Muscle layer of duodenum (tissue), 2 donors: ENCODE results near the gene KRTAP13-2.

Experiments used
- H3K27ac ChIP-seq: one replicate; pipeline ENCODE4 v1.7.0; 2013; ENCODE audit warnings: mild to moderate bottlenecking, low read length
- H3K27me3 ChIP-seq: one replicate; pipeline ENCODE4 v1.7.0; 2013; ENCODE audit warnings: low read depth, mild to moderate bottlenecking, control low read depth, low read length
- H3K36me3 ChIP-seq, 2 donors: one replicate each; pipeline ENCODE4 v1.7.0; 2013; ENCODE audit warnings: low read length in 2 of 2, control low read depth in 1 of 2, mild to moderate bottlenecking in 1 of 2; ENCODE audit not compliant: insufficient read depth in 2 of 2, control insufficient read depth in 1 of 2
- H3K4me1 ChIP-seq, 2 donors: one replicate each; pipeline ENCODE4 v1.7.0; 2013; ENCODE audit warnings: low read length in 2 of 2, mild to moderate bottlenecking in 2 of 2, control low read depth in 1 of 2, moderate library complexity in 1 of 2; ENCODE audit not compliant: insufficient read depth in 2 of 2, control insufficient read depth in 1 of 2
- H3K4me3 ChIP-seq, 2 donors: one replicate each; pipeline ENCODE4 v1.7.0; 2013; ENCODE audit warnings: low read length in 2 of 2, low read depth in 1 of 2, mild to moderate bottlenecking in 1 of 2
- H3K9me3 ChIP-seq, 2 donors: one replicate each; pipeline ENCODE4 v1.7.0; 2013; ENCODE audit warnings: low read length in 2 of 2, control low read depth in 1 of 2, mild to moderate bottlenecking in 1 of 2; ENCODE audit not compliant: control insufficient read depth in 1 of 2
- donor health status: healthy.

The KRTAP13-2 gene

GRCh38 chr21:30345014-30345413, 27.1 kb downstream of the KRTAP13-2 start:
- Histone ChIP-seq H3K27ac (no peak overlapping the region), H3K36me3 (no peaks in the 10 kb centered on the region), H3K4me1 (no peaks in the 10 kb centered on the region), H3K4me3 (no peak overlapping the region), H3K9me3 (no peaks in the 10 kb centered on the region), H3K27me3 (no peaks in the 10 kb centered on the region)

DNA sequence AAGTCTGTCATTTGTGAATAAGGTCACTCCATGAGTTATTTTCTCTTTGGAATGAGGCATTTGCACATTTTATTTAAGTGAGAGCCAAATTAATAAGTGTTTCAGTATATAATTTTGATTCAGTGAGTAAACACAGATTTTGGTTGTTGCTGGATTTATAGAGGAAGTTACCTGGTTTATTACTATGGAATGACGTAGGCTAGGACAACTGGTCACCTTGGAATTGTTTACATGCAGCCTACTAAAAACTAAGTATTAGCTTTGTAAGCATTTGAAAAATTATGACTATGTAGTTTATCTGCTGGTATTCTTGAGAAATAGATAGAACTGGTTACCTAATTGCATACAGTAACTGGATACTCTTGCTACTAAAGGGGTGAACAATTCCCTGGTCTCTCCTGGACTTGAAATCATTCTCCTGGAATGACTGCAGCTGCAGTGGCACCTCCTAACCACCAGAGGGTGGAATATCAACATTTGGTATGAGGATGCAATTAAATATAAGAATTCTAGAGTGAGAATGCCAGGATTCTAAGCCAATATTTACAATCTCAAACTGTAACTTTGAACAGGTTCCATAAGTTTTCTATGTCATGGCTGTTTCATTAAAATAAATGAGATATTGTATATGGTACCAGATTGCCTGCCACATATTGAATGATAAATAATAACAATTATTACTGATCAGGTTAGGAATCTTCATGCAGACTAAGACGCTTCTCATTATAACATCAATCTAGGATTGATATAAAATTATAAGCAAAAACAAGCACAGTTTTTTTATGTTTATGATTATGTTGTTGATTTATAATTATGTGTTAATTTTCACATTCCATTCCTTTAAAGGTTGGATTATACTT, 31.1 kb downstream of the KRTAP13-2 start:
- Histone ChIP-seq H3K36me3 (no peaks in the 10 kb centered on the region), H3K4me1 (no peaks in the 10 kb centered on the region), H3K9me3 (no peaks in the 10 kb centered on the region), H3K27ac (no peak overlapping the region), H3K27me3 (no peaks in the 10 kb centered on the region), H3K4me3 (no peak overlapping the region)

- no peak overlapping the region for H3K4me3 ChIP-seq
Measured at GRCh38 chr21:30338717-30339116, 33.4 kb downstream of the KRTAP13-2 start.

DNA sequence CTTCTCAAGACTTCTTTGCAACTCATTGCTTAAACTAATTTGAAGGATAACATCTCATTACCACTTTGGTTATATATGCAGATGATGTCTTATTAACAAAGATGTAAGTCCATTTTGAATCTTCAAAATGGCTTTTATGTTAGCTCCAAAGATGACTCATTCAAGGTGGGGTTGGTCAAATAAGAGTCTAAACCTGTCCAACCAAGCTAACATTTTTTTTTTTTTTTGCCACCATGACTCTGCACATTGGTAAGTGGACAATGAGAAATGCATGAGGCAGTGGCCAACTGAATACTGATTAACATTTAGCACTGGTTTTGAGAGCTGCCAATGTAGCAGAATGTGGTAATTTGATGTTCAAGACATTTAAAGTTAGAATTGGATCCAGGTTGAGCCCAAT, 34.3 kb downstream of the KRTAP13-2 start:
- H3K4me3 ChIP-seq = no peak overlapping the region
- H3K27ac ChIP-seq = no peak overlapping the region
- no peaks in the 10 kb centered on the region for H3K27me3 ChIP-seq
- no peaks in the 10 kb centered on the region for H3K36me3 ChIP-seq
- no peaks in the 10 kb centered on the region for H3K9me3 ChIP-seq
- H3K4me1 ChIP-seq = no peaks in the 10 kb centered on the region

More at GRCh38 chr21:30338717-30339116, 33.4 kb downstream of the KRTAP13-2 start:
- no peaks in the 10 kb centered on the region for H3K4me1 ChIP-seq
- no peak overlapping the region for H3K27ac ChIP-seq
- no peaks in the 10 kb centered on the region for H3K9me3 ChIP-seq
- H3K36me3 ChIP-seq = no peaks in the 10 kb centered on the region
- no peaks in the 10 kb centered on the region for H3K27me3 ChIP-seq

DNA sequence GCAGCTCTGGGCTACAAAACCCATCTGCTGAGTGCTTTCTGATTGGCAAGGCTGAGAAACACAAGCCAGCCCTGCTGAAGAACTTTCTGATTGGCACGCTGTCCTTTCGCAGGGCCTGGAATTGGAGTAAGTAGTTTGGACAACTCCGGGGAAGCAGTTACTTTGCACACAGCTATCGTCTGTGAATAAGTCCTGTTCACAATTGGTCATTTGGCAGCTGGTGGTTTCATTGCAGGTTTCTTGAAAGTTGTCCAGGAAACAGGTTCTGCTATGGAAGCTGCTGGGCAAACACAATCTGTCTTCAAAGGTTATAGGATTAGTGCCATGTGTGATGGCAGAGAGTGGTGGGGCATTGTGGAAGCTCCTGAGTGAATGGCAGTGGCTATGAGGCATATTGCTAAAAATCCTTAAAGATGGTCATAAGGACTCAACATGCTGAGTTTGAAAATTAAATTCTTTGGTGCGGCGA, 34.8 kb downstream of the KRTAP13-2 start, which contains the start of gene KRTAP27-1:
KRTAP27-1 (minus strand) TSS at position 419 of the 469 bp plus-strand sequence; CDS start at position 393, 26 bp downstream.
- H3K4me1 ChIP-seq = no peaks in the 10 kb centered on the region
- H3K4me3 ChIP-seq = no peak within 1 kb of the TSS
- H3K36me3 ChIP-seq = no peaks in the 10 kb centered on the region
- H3K9me3 ChIP-seq = no peaks in the 10 kb centered on the region
- H3K27me3 ChIP-seq = no peaks in the 10 kb centered on the region
- H3K27ac ChIP-seq = no peak within 1 kb of the TSS

- no peak overlapping the region for H3K27ac ChIP-seq
- no peak overlapping the region for H3K4me3 ChIP-seq
- no peaks in the 10 kb centered on the region for H3K27me3 ChIP-seq
- H3K9me3 ChIP-seq = no peaks in the 10 kb centered on the region
- H3K4me1 ChIP-seq = no peaks in the 10 kb centered on the region
- no peaks in the 10 kb centered on the region for H3K36me3 ChIP-seq
Measured at GRCh38 chr21:30336596-30336995, 35.5 kb downstream of the KRTAP13-2 start.

DNA sequence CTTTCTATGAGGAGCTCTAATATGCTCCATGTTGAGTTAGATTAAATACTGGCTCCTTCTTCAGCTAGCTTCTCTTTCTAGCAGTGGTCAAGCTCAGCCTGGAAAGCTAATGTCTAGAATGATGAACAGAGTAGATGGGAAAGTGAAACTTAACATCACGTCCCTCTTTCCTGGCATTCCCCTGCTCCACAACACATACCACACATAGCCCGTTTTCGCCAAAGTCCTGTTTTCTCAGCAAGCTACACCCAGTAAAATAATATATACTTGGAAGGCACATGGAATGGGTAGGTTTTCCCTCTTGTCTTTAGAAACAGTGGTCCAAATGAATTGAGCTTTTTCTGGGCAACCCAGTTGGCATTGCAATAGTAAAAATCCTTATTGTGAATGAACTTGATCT, 38.3 kb downstream of the KRTAP13-2 start:
- Histone ChIP-seq H3K27me3 (no peaks in the 10 kb centered on the region), H3K4me1 (no peaks in the 10 kb centered on the region), H3K4me3 (no peak overlapping the region), H3K36me3 (no peaks in the 10 kb centered on the region), H3K27ac (no peak overlapping the region), H3K9me3 (no peaks in the 10 kb centered on the region)

DNA sequence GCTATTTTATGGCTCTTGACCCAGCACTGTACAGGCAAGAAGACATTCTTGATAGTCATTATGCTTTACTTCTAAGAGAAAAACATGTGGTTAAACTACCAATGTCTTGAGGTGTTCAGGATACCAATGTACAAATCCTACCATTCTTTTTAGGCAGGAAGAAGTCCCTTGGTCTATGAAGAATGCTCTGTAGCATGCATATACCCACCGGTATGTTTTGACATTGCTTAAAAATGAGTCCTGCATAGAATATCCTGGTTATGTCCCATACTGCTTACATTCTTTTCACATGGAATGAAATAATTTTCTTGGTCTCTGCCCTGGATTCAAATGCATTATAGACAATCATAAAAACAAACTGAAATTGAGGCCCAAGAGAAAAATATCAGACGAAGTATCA, 39.4 kb downstream of the KRTAP13-2 start:
- Histone ChIP-seq H3K27ac (no peak overlapping the region), H3K9me3 (no peaks in the 10 kb centered on the region), H3K36me3 (no peaks in the 10 kb centered on the region)

DNA sequence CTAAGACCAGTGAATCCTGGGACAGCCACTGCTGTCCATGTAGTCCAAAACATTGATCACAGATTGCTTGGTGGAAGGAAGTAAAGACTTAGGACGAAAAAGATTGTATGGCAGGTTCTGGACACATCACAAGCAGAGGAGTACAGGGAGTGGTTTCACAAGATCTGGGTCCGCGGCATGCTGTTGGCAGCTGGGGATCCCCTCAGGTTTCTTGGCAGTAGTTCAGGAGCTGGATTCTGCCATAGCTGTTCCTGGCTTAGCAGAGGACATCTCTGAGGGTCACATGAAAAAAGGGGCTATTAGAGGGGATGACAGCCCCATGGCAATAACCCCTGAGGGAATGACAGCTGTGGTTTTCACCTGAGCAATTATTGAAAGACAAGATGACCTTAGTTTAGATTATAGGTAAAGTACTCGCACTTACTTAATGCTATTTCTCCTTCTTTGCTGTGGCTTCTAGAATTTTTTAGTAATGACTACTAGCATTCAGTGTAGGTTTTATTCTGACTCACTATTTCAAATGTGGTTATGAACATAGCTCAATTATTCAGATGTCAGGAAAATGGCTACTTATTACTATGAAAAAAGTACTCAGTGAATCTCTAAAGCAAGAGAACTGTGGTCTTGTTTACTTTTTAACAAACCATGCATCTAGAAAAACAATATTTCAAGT, 42.7 kb downstream of the KRTAP13-2 start:
- Histone ChIP-seq H3K4me3 (no peak overlapping the region), H3K36me3 (no peaks in the 10 kb centered on the region), H3K27me3 (no peaks in the 10 kb centered on the region), H3K4me1 (no peaks in the 10 kb centered on the region), H3K9me3 (peaks cover 0 to 8% of the 10 kb centered on the region in 2 donors), H3K27ac (no peak overlapping the region)

More for the DNA sequence above, 39.4 kb downstream of the KRTAP13-2 start:
- Histone ChIP-seq H3K27me3 (no peaks in the 10 kb centered on the region), H3K4me3 (no peak overlapping the region), H3K4me1 (no peaks in the 10 kb centered on the region)

DNA sequence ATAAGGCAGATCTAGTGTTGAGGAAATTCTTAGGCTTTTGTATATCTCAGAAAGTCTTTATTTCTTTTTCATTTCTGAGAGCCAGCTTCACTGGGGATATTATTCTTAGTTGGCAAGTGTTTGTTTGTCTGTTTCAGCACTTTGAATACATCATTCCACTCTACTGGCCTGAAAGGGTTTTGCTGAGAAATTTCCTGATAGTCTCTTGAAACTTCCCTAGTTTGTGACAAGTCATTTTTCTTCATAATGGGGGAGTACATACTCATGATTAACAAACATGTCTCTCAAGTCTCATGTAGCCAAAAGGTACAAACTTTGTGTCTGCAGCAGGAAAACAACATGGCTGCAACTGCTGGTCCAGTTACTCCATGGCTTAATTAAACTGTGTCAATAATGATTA, 45.7 kb downstream of the KRTAP13-2 start:
- H3K36me3 ChIP-seq = no peaks in the 10 kb centered on the region

More for the DNA sequence above, 45.7 kb downstream of the KRTAP13-2 start:
- no peaks in the 10 kb centered on the region for H3K27me3 ChIP-seq
- H3K4me3 ChIP-seq = no peak overlapping the region
- H3K27ac ChIP-seq = no peak overlapping the region
- H3K9me3 ChIP-seq = peaks cover 0 to 8% of the 10 kb centered on the region in 2 donors
- no peaks in the 10 kb centered on the region for H3K4me1 ChIP-seq
